ENCODE data around the gene CTNNBIP1.

CTNNBIP1 gene

GRCh38 chr1:9827558-9828185 is 82.4 kb downstream of the CTNNBIP1 start:
- H3K27me3 ChIP-seq (ENCODE audit: insufficient read depth, low read depth), result no peaks in the 10 kb centered on the region; the same call in 1 of the 2 replicates
- 0 out of 2 replicates have a peak, but pooled peaks cover 1% of the 10 kb centered on the region for H4K20me1 ChIP-seq (ENCODE audit: insufficient read depth)
- H3K9ac ChIP-seq, result no peak overlapping the region
- no peak overlapping the region for H2AFZ ChIP-seq (ENCODE audit: low read depth)
- no peaks in the 10 kb centered on the region for H3K4me1 ChIP-seq (ENCODE audit: low read depth, poor library complexity, severe bottlenecking)
- H3K79me2 ChIP-seq (ENCODE audit: insufficient read depth, low read depth), result peaks cover 4% of the 10 kb centered on the region; the same call in 1 of the 2 replicates
- H3K4me2 ChIP-seq, result no peak overlapping the region
- H3K36me3 ChIP-seq (ENCODE audit: insufficient read depth), result no peaks in the 10 kb centered on the region
- H3K4me3 ChIP-seq (IDR thresholded peaks at IDR 0.05; ENCODE audit: insufficient read depth, low read depth, low read length), result no peak overlapping the region
- TF ChIP-seq CTCF (conservative IDR thresholded peaks at IDR 0.05; ENCODE audit: low read depth, low read length), result peak; percentile 37
- no peak overlapping the region for H3K27ac ChIP-seq

GRCh38 chr1:9826616-9827015 is 83.5 kb downstream of the CTNNBIP1 start:
- TF ChIP-seq CTCF (conservative IDR thresholded peaks at IDR 0.05; ENCODE audit: low read depth, low read length), result no peak
- Histone ChIP-seq H3K4me1 (ENCODE audit: low read depth, poor library complexity, severe bottlenecking) (peaks cover 10% of the 10 kb centered on the region), H3K79me2 (ENCODE audit: insufficient read depth, low read depth) (peaks cover 14% of the 10 kb centered on the region), H2AFZ (ENCODE audit: low read depth) (no peak overlapping the region), H4K20me1 (ENCODE audit: insufficient read depth) (peaks cover 12% of the 10 kb centered on the region), H3K36me3 (ENCODE audit: insufficient read depth) (no peaks in the 10 kb centered on the region), H3K27me3 (ENCODE audit: insufficient read depth, low read depth) (no peaks in the 10 kb centered on the region; the same call in 1 of the 2 replicates), H3K9ac (no peak overlapping the region), H3K27ac (no peak overlapping the region), H3K4me3 (IDR thresholded peaks at IDR 0.05; ENCODE audit: insufficient read depth, low read depth, low read length) (no peak overlapping the region), H3K4me2 (no peak overlapping the region)

- Histone ChIP-seq H4K20me1 (ENCODE audit: insufficient read depth) (peaks cover 16% of the 10 kb centered on the region), H3K9ac (no peak overlapping the region), H3K27me3 (ENCODE audit: insufficient read depth, low read depth) (no peaks in the 10 kb centered on the region; the same call in 1 of the 2 replicates), H2AFZ (ENCODE audit: low read depth) (no peak overlapping the region), H3K79me2 (ENCODE audit: insufficient read depth, low read depth) (peaks cover 19% of the 10 kb centered on the region), H3K27ac (no peak overlapping the region), H3K4me2 (no peak overlapping the region), H3K4me1 (ENCODE audit: low read depth, poor library complexity, severe bottlenecking) (peaks cover 16% of the 10 kb centered on the region), H3K36me3 (ENCODE audit: insufficient read depth) (no peaks in the 10 kb centered on the region), H3K4me3 (IDR thresholded peaks at IDR 0.05; ENCODE audit: insufficient read depth, low read depth, low read length) (no peak overlapping the region)
- no peak for TF ChIP-seq CTCF (conservative IDR thresholded peaks at IDR 0.05; ENCODE audit: low read depth, low read length)
Observed at GRCh38 chr1:9826087-9826486, 84.0 kb downstream of the CTNNBIP1 start.

- peaks cover 26% of the 10 kb centered on the region for H3K79me2 ChIP-seq (ENCODE audit: insufficient read depth, low read depth)
- no peak for TF ChIP-seq CTCF (conservative IDR thresholded peaks at IDR 0.05; ENCODE audit: low read depth, low read length)
- H3K27me3 ChIP-seq (ENCODE audit: insufficient read depth, low read depth), result no peaks in the 10 kb centered on the region; the same call in 1 of the 2 replicates
- H3K36me3 ChIP-seq (ENCODE audit: insufficient read depth), result no peaks in the 10 kb centered on the region
- no peak overlapping the region for H3K4me2 ChIP-seq
- peaks cover 21% of the 10 kb centered on the region for H3K4me1 ChIP-seq (ENCODE audit: low read depth, poor library complexity, severe bottlenecking)
- H4K20me1 ChIP-seq (ENCODE audit: insufficient read depth), result peaks cover 16% of the 10 kb centered on the region
- no peak overlapping the region for H3K9ac ChIP-seq
- no peak overlapping the region; the same call in 1 of the 2 replicates for H2AFZ ChIP-seq (ENCODE audit: low read depth)
- no peak overlapping the region for H3K27ac ChIP-seq
- H3K4me3 ChIP-seq (IDR thresholded peaks at IDR 0.05; ENCODE audit: insufficient read depth, low read depth, low read length), result no peak overlapping the region
Observed at GRCh38 chr1:9825093-9826074, 84.7 kb downstream of the CTNNBIP1 start.
